ENCODE results near the gene SAXO1. TPM values are rescaled to one million over a fixed set of nuclear protein-coding genes. Genes with fewer than 3 reads are reported as not detected.
A peak's percentile ranks its signal among the peaks of the same experiment; 100 is the strongest.

SAXO1 gene
- total and polyA plus RNA-seq, 2 donors from 2014 or later, result 0.35 TPM; not detected in 1

- Histone ChIP-seq H3K9ac (ENCODE audit: low read length in 3 of 3) (no peak overlapping the region), H3K36me3 (ENCODE audit: control insufficient read depth in 2 of 3, insufficient read depth in 3 of 3, low read length in 3 of 3) (peaks cover 4 to 25% (median 5%) of the 10 kb centered on the region in 3 donors), H3K27ac (ENCODE audit: low read depth in 2 of 2, low read length in 2 of 2) (no peak overlapping the region), H3K4me1 (ENCODE audit: control insufficient read depth in 2 of 3, insufficient read depth in 2 of 3, low read depth in 1 of 3, low read length in 3 of 3) (no peaks in the 10 kb centered on the region), H3K4me3 (ENCODE audit: low read length in 3 of 3) (no peak overlapping the region), H3K9me3 (ENCODE audit: control insufficient read depth in 2 of 3, insufficient read depth in 1 of 3, low read length in 3 of 3) (no peaks in the 10 kb centered on the region), H3K27me3 (ENCODE audit: control insufficient read depth, insufficient read depth, low read length) (no peaks in the 10 kb centered on the region)
- TF ChIP-seq, protein P1, sequence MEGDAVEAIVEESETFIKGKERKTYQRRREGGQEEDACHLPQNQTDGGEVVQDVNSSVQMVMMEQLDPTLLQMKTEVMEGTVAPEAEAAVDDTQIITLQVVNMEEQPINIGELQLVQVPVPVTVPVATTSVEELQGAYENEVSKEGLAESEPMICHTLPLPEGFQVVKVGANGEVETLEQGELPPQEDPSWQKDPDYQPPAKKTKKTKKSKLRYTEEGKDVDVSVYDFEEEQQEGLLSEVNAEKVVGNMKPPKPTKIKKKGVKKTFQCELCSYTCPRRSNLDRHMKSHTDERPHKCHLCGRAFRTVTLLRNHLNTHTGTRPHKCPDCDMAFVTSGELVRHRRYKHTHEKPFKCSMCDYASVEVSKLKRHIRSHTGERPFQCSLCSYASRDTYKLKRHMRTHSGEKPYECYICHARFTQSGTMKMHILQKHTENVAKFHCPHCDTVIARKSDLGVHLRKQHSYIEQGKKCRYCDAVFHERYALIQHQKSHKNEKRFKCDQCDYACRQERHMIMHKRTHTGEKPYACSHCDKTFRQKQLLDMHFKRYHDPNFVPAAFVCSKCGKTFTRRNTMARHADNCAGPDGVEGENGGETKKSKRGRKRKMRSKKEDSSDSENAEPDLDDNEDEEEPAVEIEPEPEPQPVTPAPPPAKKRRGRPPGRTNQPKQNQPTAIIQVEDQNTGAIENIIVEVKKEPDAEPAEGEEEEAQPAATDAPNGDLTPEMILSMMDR (IDR thresholded peaks at IDR 0.05; ENCODE audit: borderline replicate concordance, extremely low read depth, insufficient read depth), result no peak
- FAIRE-seq, result no peak
- intact Hi-C loops (cut with DNase I), result no loop called here
- DNase-seq, result no peak
These were observed 24.0 kb upstream of the SAXO1 start for GRCh38 chr9:19057033-19057432.

GRCh38 chr9:19050637-19051591 is 17.9 kb upstream of the SAXO1 start:
- peak overlapping the region; percentile 93 to 95 (median 94) for H3K9ac ChIP-seq (ENCODE audit: low read length in 3 of 3)
- no peaks in the 10 kb centered on the region for H3K36me3 ChIP-seq (ENCODE audit: control insufficient read depth in 2 of 3, insufficient read depth in 3 of 3, low read length in 3 of 3)
- intact Hi-C loops (cut with DNase I), result no loop called here
- peaks cover 3 to 11% (median 6%) of the 10 kb centered on the region in 3 donors for H3K4me1 ChIP-seq (ENCODE audit: control insufficient read depth in 2 of 3, insufficient read depth in 2 of 3, low read depth in 1 of 3, low read length in 3 of 3)
- TF ChIP-seq, protein P1 (IDR thresholded peaks at IDR 0.05; ENCODE audit: borderline replicate concordance, extremely low read depth, insufficient read depth), result no peak
- H3K9me3 ChIP-seq (ENCODE audit: control insufficient read depth in 2 of 3, insufficient read depth in 1 of 3, low read length in 3 of 3), result no peaks in the 10 kb centered on the region
- no peak overlapping the region for H3K27ac ChIP-seq (ENCODE audit: low read depth in 2 of 2, low read length in 2 of 2)
- no peak for FAIRE-seq
- H3K27me3 ChIP-seq (ENCODE audit: control insufficient read depth, insufficient read depth, low read length), result no peaks in the 10 kb centered on the region
- peak in 2 of 5 donors; percentile 6 to 27 for DNase-seq
- peak overlapping the region; percentile 72 to 94 (median 76) for H3K4me3 ChIP-seq (ENCODE audit: low read length in 3 of 3)

DNA sequence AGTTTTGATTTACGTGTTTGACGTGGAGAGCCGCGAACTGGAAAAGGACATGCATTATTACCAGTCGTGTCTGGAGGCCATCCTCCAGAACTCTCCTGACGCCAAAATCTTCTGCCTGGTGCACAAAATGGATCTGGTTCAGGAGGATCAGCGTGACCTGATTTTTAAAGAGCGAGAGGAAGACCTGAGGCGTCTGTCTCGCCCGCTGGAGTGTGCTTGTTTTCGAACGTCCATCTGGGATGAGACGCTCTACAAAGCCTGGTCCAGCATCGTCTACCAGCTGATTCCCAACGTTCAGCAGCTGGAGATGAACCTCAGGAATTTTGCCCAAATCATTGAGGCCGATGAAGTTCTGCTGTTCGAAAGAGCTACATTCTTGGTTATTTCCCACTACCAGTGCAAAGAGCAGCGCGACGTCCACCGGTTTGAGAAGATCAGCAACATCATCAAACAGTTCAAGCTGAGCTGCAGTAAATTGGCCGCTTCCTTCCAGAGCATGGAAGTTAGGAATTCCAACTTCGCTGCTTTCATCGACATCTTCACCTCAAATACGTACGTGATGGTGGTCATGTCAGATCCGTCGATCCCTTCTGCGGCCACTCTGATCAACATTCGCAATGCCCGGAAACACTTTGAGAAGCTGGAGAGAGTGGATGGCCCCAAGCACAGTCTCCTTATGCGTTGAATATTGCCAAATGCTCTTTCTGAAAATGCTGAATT is 17.1 kb upstream of the SAXO1 start:
- no peaks in the 10 kb centered on the region for H3K9me3 ChIP-seq (ENCODE audit: control insufficient read depth in 2 of 3, insufficient read depth in 1 of 3, low read length in 3 of 3)
- no peaks in the 10 kb centered on the region for H3K27me3 ChIP-seq (ENCODE audit: control insufficient read depth, insufficient read depth, low read length)
- peak overlapping the region; percentile 93 to 97 for H3K27ac ChIP-seq (ENCODE audit: low read depth in 2 of 2, low read length in 2 of 2)
- TF ChIP-seq, protein P1 (IDR thresholded peaks at IDR 0.05; ENCODE audit: borderline replicate concordance, extremely low read depth, insufficient read depth), result no peak
- intact Hi-C loops (cut with DNase I), result no loop called here
- FAIRE-seq (no peak), DNase-seq (peak in 2 of 5 donors; percentile 57 to 60)
- H3K36me3 ChIP-seq (ENCODE audit: control insufficient read depth in 2 of 3, insufficient read depth in 3 of 3, low read length in 3 of 3), result no peaks in the 10 kb centered on the region
- peak overlapping the region; percentile 93 to 95 (median 94) for H3K9ac ChIP-seq (ENCODE audit: low read length in 3 of 3)
- H3K4me3 ChIP-seq (ENCODE audit: low read length in 3 of 3), result peak overlapping the region; percentile 72 to 94 (median 76)
- H3K4me1 ChIP-seq (ENCODE audit: control insufficient read depth in 2 of 3, insufficient read depth in 2 of 3, low read depth in 1 of 3, low read length in 3 of 3), result peaks cover 3 to 11% (median 6%) of the 10 kb centered on the region in 3 donors
